Measurements from ENCODE around the gene PRH2.

The PRH2 gene

GRCh38 chr12:10974965-10975364 is 45.9 kb downstream of the PRH2 start:
- TF ChIP-seq CTCF (IDR thresholded peaks at IDR 0.05; ENCODE audit: low read depth, low read length) = no peak
- H3K4me3 ChIP-seq (ENCODE audit: low read depth, low read length) = no peak overlapping the region

- H3K4me3 ChIP-seq (ENCODE audit: low read depth, low read length) = no peak overlapping the region
- no peak for TF ChIP-seq CTCF (IDR thresholded peaks at IDR 0.05; ENCODE audit: low read depth, low read length)
Measured at GRCh38 chr12:10982244-10982643, 53.2 kb downstream of the PRH2 start.

Data from WI38 (cell line).